Liver (tissue), 9 donors: Measurements from ENCODE around the gene LMX1B. TPM values are rescaled to one million over a fixed set of nuclear protein-coding genes. Genes with fewer than 3 reads are reported as not detected.

Source experiments
- DNase-seq: peaks from one replicate; pipeline ENCODE4 v3.0.0-alpha.2; 2017; ENCODE audit warnings: low spot score
- H3K27ac ChIP-seq, 2 donors: one replicate each; pipeline ENCODE4 v1.7.0; 2013; ENCODE audit warnings: inconsistent platforms in 2 of 2, low read length in 2 of 2, control low read depth in 1 of 2, low read depth in 1 of 2, mild to moderate bottlenecking in 1 of 2
- H3K27me3 ChIP-seq, 4 donors: one replicate each; pipeline versions ENCODE4 v1.6.1 to v1.7.0; 2013; ENCODE audit warnings: low read length in 3 of 4, inconsistent platforms in 1 of 4, mild to moderate bottlenecking in 1 of 4, moderate library complexity in 1 of 4; ENCODE audit not compliant: control insufficient read depth in 4 of 4, insufficient read depth in 4 of 4
- H3K36me3 ChIP-seq, 4 donors: one replicate each; pipeline versions ENCODE4 v1.6.1 to v1.7.0; 2013; ENCODE audit warnings: low read length in 3 of 4, mild to moderate bottlenecking in 3 of 4, low read depth in 1 of 4, moderate library complexity in 1 of 4; ENCODE audit not compliant: control insufficient read depth in 4 of 4, insufficient read depth in 3 of 4
- H3K4me1 ChIP-seq, 4 donors: one replicate each; pipeline versions ENCODE4 v1.6.1 to v1.7.0; 2013; ENCODE audit warnings: low read length in 3 of 4, mild to moderate bottlenecking in 3 of 4, moderate library complexity in 1 of 4; ENCODE audit not compliant: control insufficient read depth in 4 of 4, insufficient read depth in 4 of 4
- H3K4me3 ChIP-seq, 3 donors: one replicate each; pipeline versions ENCODE4 v1.6.1 to v1.7.0; 2013; ENCODE audit warnings: low read length in 3 of 3, control low read depth in 1 of 3, low read depth in 1 of 3, mild to moderate bottlenecking in 1 of 3
- H3K9ac ChIP-seq, 2 donors: one replicate each; pipeline ENCODE4 v1.7.0; 2013; ENCODE audit warnings: low read length in 2 of 2, mild to moderate bottlenecking in 2 of 2, moderate library complexity in 2 of 2, control low read depth in 1 of 2, low read depth in 1 of 2
- H3K9me3 ChIP-seq, 4 donors: one replicate each; pipeline versions ENCODE4 v1.6.1 to v1.7.0; 2013; ENCODE audit warnings: low read length in 3 of 4; ENCODE audit not compliant: control insufficient read depth in 4 of 4
- CTCF ChIP-seq: fragments of 150-350 bp; IDR thresholded peaks from 2 replicates; pipeline ENCODE4 v1.5.1; 2017; ENCODE audit warnings: improper control_type of control experiment, low read depth, low read length; ENCODE audit not compliant: missing input control
- EGR1 ChIP-seq, 2 donors: IDR thresholded peaks; 2 replicates each; pipeline ENCODE4 v1.6.1; 2016 to 2018; ENCODE audit warnings: antibody characterized with exemption in 2 of 2, low read depth in 2 of 2
- FOXA1 ChIP-seq: IDR thresholded peaks from 2 replicates; pipeline ENCODE4 v1.6.1; 2016; ENCODE audit warnings: antibody characterized with exemption
- FOXA2 ChIP-seq: IDR thresholded peaks from 2 replicates; pipeline ENCODE4 v1.6.1; 2016; ENCODE audit warnings: antibody characterized with exemption
- HNF4A ChIP-seq, 2 donors: conservative IDR thresholded peaks; 2 replicates each; pipeline ENCODE4 v1.6.1; 2016; ENCODE audit warnings: antibody characterized with exemption in 2 of 2, mild to moderate bottlenecking in 2 of 2
- HNF4G ChIP-seq: IDR thresholded peaks from 2 replicates; pipeline ENCODE4 v1.6.1; 2016; ENCODE audit warnings: antibody characterized with exemption
- MAX ChIP-seq: IDR thresholded peaks from 2 replicates; pipeline ENCODE4 v1.6.1; 2016; ENCODE audit warnings: antibody characterized with exemption
- NR2F2 ChIP-seq: IDR thresholded peaks from 2 replicates; pipeline ENCODE4 v1.6.1; 2016; ENCODE audit warnings: antibody characterized with exemption
- RAD21 ChIP-seq, 2 donors: IDR thresholded peaks; 2 replicates each; pipeline ENCODE4 v1.6.1; 2016; ENCODE audit warnings: antibody characterized with exemption in 2 of 2, mild to moderate bottlenecking in 2 of 2
- REST ChIP-seq: IDR thresholded peaks from 2 replicates; pipeline ENCODE4 v1.6.1; 2016; ENCODE audit warnings: antibody characterized with exemption, mild to moderate bottlenecking
- RXRA ChIP-seq, 2 donors: IDR thresholded peaks; 2 replicates each; pipeline ENCODE4 v1.6.1; 2017 to 2018; ENCODE audit warnings: antibody characterized with exemption in 2 of 2, mild to moderate bottlenecking in 1 of 2
- SP1 ChIP-seq: IDR thresholded peaks from 2 replicates; pipeline ENCODE4 v1.6.1; 2018; ENCODE audit warnings: antibody characterized with exemption, mild to moderate bottlenecking
- TAF1 ChIP-seq: conservative IDR thresholded peaks from 2 replicates; pipeline ENCODE4 v1.6.1; 2016; ENCODE audit warnings: antibody characterized with exemption, mild to moderate bottlenecking
- YY1 ChIP-seq: IDR thresholded peaks from 2 replicates; pipeline ENCODE4 v1.6.1; 2016; ENCODE audit warnings: antibody characterized with exemption, mild to moderate bottlenecking
- WGBS: extraction: QIAGEN DNeasy Blood & Tissue Kit; methylation state at CpG from one replicate; pipeline ENCODE4 v1.1.7; 2013; 5-methylcytosine and 5-hydroxymethylcytosine counted together
- polyA plus RNA-seq, 2 donors: library from polyadenylated mRNA; stranded (reverse) in 1 of 2; unstranded in 1 of 2; fragments of 200-250 nt in 1 of 2; fragments of >200 nt in 1 of 2; fragmentation: Nextera tagmentation in 1 of 2; extraction: Ambion mirVana in 1 of 2; gene quantifications; one replicate each; pipeline versions ENCODE4 v1.2.1 to v1.2.3, GENCODE V29; 2013 to 2015
- total RNA-seq, 2 donors: library from RNA; depleted of rRNA; stranded (reverse); fragments of >200 nt; gene quantifications; one replicate each; pipeline ENCODE4 v1.2.3, GENCODE V29; 2014
- donor health status: healthy.
- donor health status: healthy.
- donor health status: healthy.
- donor health status: healthy.
- donor health status: healthy.

The LMX1B gene
- total and polyA plus RNA-seq, 4 donors, result not detected

- TF ChIP-seq REST (no peak), RAD21 (IDR thresholded peaks at IDR 0.05) (no peak), MAX (no peak), HNF4G (no peak)
Measured at GRCh38 chr9:126631254-126631653, 17.5 kb downstream of the LMX1B start (continued).

GRCh38 chr9:126633881-126634558 lies 20.3 kb downstream of the LMX1B start:
- Histone ChIP-seq H3K27me3 (peaks cover 0 to 8% (median 0%) of the 10 kb centered on the region in 4 donors), H3K4me3 (no peak overlapping the region), H3K9me3 (no peaks in the 10 kb centered on the region), H3K36me3 (no peaks in the 10 kb centered on the region), H3K4me1 (no peaks in the 10 kb centered on the region), H3K27ac (no peak overlapping the region), H3K9ac (no peak overlapping the region)
- no peak for DNase-seq
- 63% methylated on average over 17 of the region's 17 CpGs for WGBS
- TF ChIP-seq YY1, result no peak
- TF ChIP-seq RXRA (IDR thresholded peaks at IDR 0.05), result no peak
- no peak for TF ChIP-seq REST
- TF ChIP-seq FOXA1, result no peak
- TF ChIP-seq MAX, result no peak
- TF ChIP-seq SP1, result no peak
- no peak for TF ChIP-seq CTCF
- no peak for TF ChIP-seq FOXA2
- TF ChIP-seq HNF4A (conservative IDR thresholded peaks at IDR 0.05), result no peak
- TF ChIP-seq EGR1 (IDR thresholded peaks at IDR 0.05; ENCODE audit: low read depth in 2 of 2), result no peak
- TF ChIP-seq NR2F2, result no peak
- TF ChIP-seq HNF4G, result no peak
- no peak for TF ChIP-seq TAF1
